Kidney (tissue), 14 donors: ENCODE results near the gene ELMO2. TPM values are rescaled to one million over a fixed set of nuclear protein-coding genes. Genes with fewer than 3 reads are reported as not detected.

Experiments
- DNase-seq, 5 donors: peaks; one replicate each; pipeline ENCODE4 v3.0.0-alpha.2; 2013 to 2020
- FAIRE-seq: peaks from 2 replicates; lab custom pipeline; 2012; peaks lifted over from hg19 to GRCh38; lab: Jason Lieb, UNC
- H3K27ac ChIP-seq, 2 donors: one replicate each; pipeline ENCODE4 v1.7.0; 2013; ENCODE audit warnings: low read depth in 2 of 2, low read length in 2 of 2, inconsistent platforms in 1 of 2
- H3K27me3 ChIP-seq: one replicate; pipeline ENCODE4 v1.7.1; 2013; ENCODE audit warnings: low read length, inconsistent platforms; ENCODE audit not compliant: control insufficient read depth, insufficient read depth
- H3K36me3 ChIP-seq, 3 donors: one replicate each; pipeline versions ENCODE4 v1.7.0 to v1.7.1; 2013; ENCODE audit warnings: low read length in 3 of 3, control low read depth in 1 of 3, inconsistent platforms in 1 of 3; ENCODE audit not compliant: insufficient read depth in 3 of 3, control insufficient read depth in 2 of 3
- H3K4me1 ChIP-seq, 3 donors: one replicate each; pipeline versions ENCODE4 v1.7.0 to v1.7.1; 2013; ENCODE audit warnings: low read length in 3 of 3, inconsistent platforms in 1 of 3, low read depth in 1 of 3; ENCODE audit not compliant: control insufficient read depth in 2 of 3, insufficient read depth in 2 of 3
- H3K4me3 ChIP-seq, 3 donors: one replicate each; pipeline versions ENCODE4 v1.7.0 to v1.8.1; 2013; ENCODE audit warnings: low read length in 3 of 3, control low read depth in 1 of 3, inconsistent platforms in 1 of 3
- H3K9ac ChIP-seq, 3 donors: one replicate each; pipeline versions ENCODE4 v1.7.0 to v1.7.1; 2013; ENCODE audit warnings: low read length in 3 of 3, control low read depth in 1 of 3, inconsistent platforms in 1 of 3
- H3K9me3 ChIP-seq, 3 donors: one replicate each; pipeline versions ENCODE4 v1.7.0 to v1.7.1; 2013; ENCODE audit warnings: low read length in 3 of 3, control low read depth in 1 of 3, inconsistent platforms in 1 of 3; ENCODE audit not compliant: control insufficient read depth in 2 of 3, insufficient read depth in 1 of 3
- intact Hi-C: fragments of 100-400 bp; cut with DNase I; formaldehyde crosslinking; loops from one replicate; pipeline ENCODE4 v1.11.1; 2022
- polyA plus RNA-seq: library from polyadenylated mRNA; stranded (reverse); fragments of 350-450 nt; fragmentation: Illumina TruSeq; extraction: RNeasy Lipid Tissue Mini Kit (QIAGEN cat#74804); gene quantifications from one replicate; pipeline ENCODE4 v1.2.3, GENCODE V29; 2014; ENCODE audit warnings: low read depth, low replicate concordance; ENCODE audit not compliant: insufficient read depth
- total RNA-seq: library from RNA; stranded (reverse); fragmentation: NEBNext Ultra II Directional; extraction: Animal tissue kit (Norgen Biotek cat#: 25700); gene quantifications from one replicate; pipeline ENCODE4 v1.2.1, GENCODE V29; 2021
- TF ChIP-seq, protein P1 (sequence below): IDR thresholded peaks from 3 replicates; pipeline ENCODE4 v1.5.1; 2012; ENCODE audit warnings: mild to moderate bottlenecking, moderate library complexity, borderline replicate concordance; ENCODE audit not compliant: insufficient read depth; ENCODE audit errors: extremely low read depth
- donor health status: control.
- donor health status: control.
- donor health status: control.
- donor health status: control.
- donor health status: control.
- donor health status: DM: yes; HTN: yes; CAD: no.
- donor health status: Normal renal cell carcinoma (clear cell type).

ELMO2 gene
- total and polyA plus RNA-seq, 2 donors from 2014 or later, result 21.0 to 43.0 TPM

DNA sequence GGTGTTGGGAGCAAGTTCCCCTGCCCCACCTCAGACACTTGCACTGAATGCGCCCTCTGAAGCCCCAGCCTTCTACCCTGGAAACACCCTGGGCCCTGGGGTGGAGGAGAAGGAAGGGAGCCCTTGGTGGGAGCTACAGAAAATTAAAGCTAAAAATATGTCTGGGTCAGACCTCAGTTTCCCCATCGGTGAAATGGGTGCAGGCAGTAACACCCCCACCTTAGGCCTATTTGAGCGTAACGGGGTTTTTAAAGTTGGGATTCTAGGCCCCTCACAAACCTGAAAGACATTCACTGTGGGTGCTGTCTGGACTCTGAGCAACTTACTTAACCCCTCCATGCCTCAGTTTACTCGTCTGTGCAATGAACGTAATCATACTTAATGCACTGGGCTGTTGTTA, 78.9 kb downstream of the ELMO2 start:
- FAIRE-seq (no peak), DNase-seq (no peak)
- no peak overlapping the region for H3K27ac ChIP-seq
- H3K4me3 ChIP-seq, result no peak overlapping the region
- TF ChIP-seq, protein P1, sequence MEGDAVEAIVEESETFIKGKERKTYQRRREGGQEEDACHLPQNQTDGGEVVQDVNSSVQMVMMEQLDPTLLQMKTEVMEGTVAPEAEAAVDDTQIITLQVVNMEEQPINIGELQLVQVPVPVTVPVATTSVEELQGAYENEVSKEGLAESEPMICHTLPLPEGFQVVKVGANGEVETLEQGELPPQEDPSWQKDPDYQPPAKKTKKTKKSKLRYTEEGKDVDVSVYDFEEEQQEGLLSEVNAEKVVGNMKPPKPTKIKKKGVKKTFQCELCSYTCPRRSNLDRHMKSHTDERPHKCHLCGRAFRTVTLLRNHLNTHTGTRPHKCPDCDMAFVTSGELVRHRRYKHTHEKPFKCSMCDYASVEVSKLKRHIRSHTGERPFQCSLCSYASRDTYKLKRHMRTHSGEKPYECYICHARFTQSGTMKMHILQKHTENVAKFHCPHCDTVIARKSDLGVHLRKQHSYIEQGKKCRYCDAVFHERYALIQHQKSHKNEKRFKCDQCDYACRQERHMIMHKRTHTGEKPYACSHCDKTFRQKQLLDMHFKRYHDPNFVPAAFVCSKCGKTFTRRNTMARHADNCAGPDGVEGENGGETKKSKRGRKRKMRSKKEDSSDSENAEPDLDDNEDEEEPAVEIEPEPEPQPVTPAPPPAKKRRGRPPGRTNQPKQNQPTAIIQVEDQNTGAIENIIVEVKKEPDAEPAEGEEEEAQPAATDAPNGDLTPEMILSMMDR, result no peak
- no peak overlapping the region for H3K9ac ChIP-seq
- no peaks in the 10 kb centered on the region for H3K9me3 ChIP-seq
- intact Hi-C loops, result no loop called here
- H3K4me1 ChIP-seq, result peaks cover 0 to 2% (median 0%) of the 10 kb centered on the region in 3 donors
- H3K27me3 ChIP-seq, result no peaks in the 10 kb centered on the region
- H3K36me3 ChIP-seq, result no peaks in the 10 kb centered on the region

DNA sequence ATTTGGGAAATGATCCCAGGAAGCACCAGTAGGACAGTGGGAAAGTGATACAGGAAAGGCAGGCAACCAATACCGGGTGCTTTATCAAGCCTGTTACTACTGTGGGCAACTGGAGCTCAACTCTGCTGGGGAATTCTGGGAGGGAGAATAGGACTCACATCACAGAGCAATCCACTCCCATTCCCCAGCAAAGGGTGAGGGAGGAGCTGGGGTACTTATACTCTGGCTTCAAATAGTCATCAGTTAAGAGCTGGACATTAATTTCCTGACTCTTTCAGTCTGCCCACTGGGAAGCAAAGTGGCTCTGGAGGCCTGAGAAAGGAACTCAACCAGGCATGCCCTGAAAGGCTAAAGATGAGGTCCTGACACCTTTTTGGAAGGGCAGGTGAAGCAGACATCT, 80.6 kb downstream of the ELMO2 start:
- H3K4me3 ChIP-seq, result no peak overlapping the region
- TF ChIP-seq, protein P1, result no peak
- no peak overlapping the region for H3K27ac ChIP-seq
- FAIRE-seq, result no peak
- H3K4me1 ChIP-seq, result peaks cover 0 to 2% (median 0%) of the 10 kb centered on the region in 3 donors
- H3K9me3 ChIP-seq, result no peaks in the 10 kb centered on the region
- no peaks in the 10 kb centered on the region for H3K27me3 ChIP-seq
- intact Hi-C loops, result no loop called here
- H3K9ac ChIP-seq, result no peak overlapping the region
- DNase-seq, result no peak
- H3K36me3 ChIP-seq, result no peaks in the 10 kb centered on the region

DNA sequence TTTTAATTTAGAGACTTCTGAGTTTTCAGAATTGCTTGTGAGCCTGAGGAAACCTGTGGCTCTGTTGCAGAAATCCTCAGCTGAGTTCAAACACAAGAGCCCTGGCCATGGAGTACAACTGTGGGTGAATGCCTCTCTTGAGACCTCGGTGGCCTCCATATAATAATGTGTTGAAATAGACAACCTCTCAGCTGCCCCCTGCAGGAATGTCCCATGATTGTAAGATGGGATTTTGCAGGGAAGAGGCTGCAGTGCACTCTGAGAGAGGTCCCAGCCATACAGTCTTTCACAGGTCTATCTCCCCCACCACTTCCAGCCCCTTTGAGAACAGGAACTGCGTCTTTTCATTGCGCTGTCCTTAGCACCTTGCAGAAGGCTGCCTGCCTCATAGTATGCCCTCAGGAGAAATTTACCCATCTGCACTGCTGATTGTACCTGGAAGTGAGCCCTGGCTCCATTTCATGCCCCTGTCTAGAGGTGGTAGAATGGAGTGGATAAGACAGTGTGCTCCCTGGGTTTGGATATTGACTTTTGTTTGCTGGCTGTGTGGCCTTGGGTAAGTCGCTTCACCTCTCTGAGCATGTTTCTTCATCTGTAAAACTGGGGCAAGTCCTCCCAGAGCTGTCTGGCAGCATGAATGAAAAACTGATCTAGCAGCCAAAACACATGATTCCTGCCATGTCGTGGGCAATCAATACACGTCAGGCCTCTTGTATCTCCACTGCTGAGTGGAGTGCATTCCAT, 81.3 kb downstream of the ELMO2 start:
- H3K4me1 ChIP-seq, result peaks cover 0 to under 1% (median 0%) of the 10 kb centered on the region in 3 donors
- no peak overlapping the region for H3K27ac ChIP-seq
- H3K9me3 ChIP-seq, result no peaks in the 10 kb centered on the region
- no peaks in the 10 kb centered on the region for H3K27me3 ChIP-seq
- intact Hi-C loops, result no loop called here
- no peak for FAIRE-seq
- H3K36me3 ChIP-seq, result no peaks in the 10 kb centered on the region
- H3K9ac ChIP-seq, result no peak overlapping the region
- DNase-seq, result no peak
- TF ChIP-seq, protein P1, result no peak
- H3K4me3 ChIP-seq, result no peak overlapping the region
